SK-N-MC (cell line): Measurements from ENCODE around the gene SRCIN1.

ENCODE experiments used
- DNase-seq: peaks from one replicate; pipeline ENCODE4 v3.0.0-alpha.2; 2011; ENCODE audit warnings: low read depth, low spot score
- H3K27ac ChIP-seq: fragments of 200-600 bp; sonication (generic); 2 replicates; pipeline ENCODE4 v1.5.1; 2016; ENCODE audit warnings: mixed run types
- H3K36me3 ChIP-seq: fragments of 200-600 bp; sonication (generic); 2 replicates; pipeline ENCODE4 v1.6.1; 2017; ENCODE audit warnings: antibody characterized with exemption, low read length, mixed read lengths; ENCODE audit not compliant: insufficient read depth
- H3K4me3 ChIP-seq: fragments of 200-600 bp; sonication (generic); 2 replicates; pipeline ENCODE4 v1.5.1; 2016
- H3K9ac ChIP-seq: fragments of 200-600 bp; sonication (generic); 2 replicates; pipeline ENCODE4 v1.8.0; 2017; ENCODE audit warnings: mixed run types, mixed read lengths; ENCODE audit not compliant: insufficient read length
- H3K9me3 ChIP-seq: fragments of 200-600 bp; sonication (generic); 2 replicates; pipeline ENCODE4 v1.6.1; 2017; ENCODE audit warnings: low read depth, mild to moderate bottlenecking, antibody characterized with exemption, low read length, moderate library complexity, mixed read lengths
- EZH2 ChIP-seq: fragments of 200-600 bp; sonication (generic); IDR thresholded peaks from one replicate; pipeline ENCODE4 v1.6.1; 2017; ENCODE audit warnings: antibody characterized with exemption
- FOXP2 ChIP-seq: optimal IDR thresholded peaks from 2 replicates; pipeline ENCODE3; 2011; ENCODE audit warnings: mild to moderate bottlenecking, moderate library complexity; ENCODE audit not compliant: insufficient read depth; ENCODE audit errors: extremely low read length, control extremely low read depth
- POLR2AphosphoS5 ChIP-seq: IDR thresholded peaks from 2 replicates; pipeline ENCODE4 v1.6.1; 2012; ENCODE audit warnings: mild to moderate bottlenecking, low read depth, low read length, borderline replicate concordance

SRCIN1 gene

GRCh38 chr17:38565853-38566665, 39.7 kb downstream of the SRCIN1 start:
- Histone ChIP-seq H3K9ac (no peak overlapping the region), H3K4me3 (no peak overlapping the region), H3K27ac (no peak overlapping the region), H3K36me3 (no peaks in the 10 kb centered on the region), H3K9me3 (no peaks in the 10 kb centered on the region)
- TF ChIP-seq EZH2 (no peak), POLR2AphosphoS5 (no peak), FOXP2 (no peak)
- DNase-seq: no peak

GRCh38 chr17:38564869-38565268, 40.9 kb downstream of the SRCIN1 start:
- H3K36me3 ChIP-seq: no peaks in the 10 kb centered on the region
- TF ChIP-seq POLR2AphosphoS5: no peak
- TF ChIP-seq EZH2: no peak
- no peak for TF ChIP-seq FOXP2
- no peak overlapping the region for H3K4me3 ChIP-seq
- H3K27ac ChIP-seq: no peak overlapping the region
- H3K9me3 ChIP-seq: no peaks in the 10 kb centered on the region
- no peak overlapping the region for H3K9ac ChIP-seq
- no peak for DNase-seq

GRCh38 chr17:38564254-38564837, 41.4 kb downstream of the SRCIN1 start:
- no peak for TF ChIP-seq POLR2AphosphoS5
- TF ChIP-seq EZH2: no peak
- TF ChIP-seq FOXP2: no peak
- Histone ChIP-seq H3K27ac (no peak overlapping the region), H3K9me3 (no peaks in the 10 kb centered on the region), H3K9ac (no peak overlapping the region), H3K4me3 (no peak overlapping the region), H3K36me3 (no peaks in the 10 kb centered on the region)
- no peak for DNase-seq

- H3K9me3 ChIP-seq: no peaks in the 10 kb centered on the region
- no peak overlapping the region for H3K9ac ChIP-seq
- H3K36me3 ChIP-seq: no peaks in the 10 kb centered on the region
- DNase-seq: no peak
- no peak overlapping the region for H3K4me3 ChIP-seq
- TF ChIP-seq POLR2AphosphoS5: no peak
- no peak for TF ChIP-seq EZH2
- no peak for TF ChIP-seq FOXP2
- no peak overlapping the region for H3K27ac ChIP-seq
Measured at GRCh38 chr17:38563362-38564253, 42.1 kb downstream of the SRCIN1 start.

- no peaks in the 10 kb centered on the region for H3K9me3 ChIP-seq
- DNase-seq: no peak
- no peaks in the 10 kb centered on the region for H3K36me3 ChIP-seq
- TF ChIP-seq EZH2 (no peak), FOXP2 (no peak), POLR2AphosphoS5 (no peak)
- H3K27ac ChIP-seq: no peak overlapping the region
- no peak overlapping the region for H3K9ac ChIP-seq
- H3K4me3 ChIP-seq: no peak overlapping the region
Measured at GRCh38 chr17:38562903-38563302, 42.8 kb downstream of the SRCIN1 start.

- Histone ChIP-seq H3K27ac (no peak overlapping the region), H3K4me3 (no peak overlapping the region), H3K9me3 (no peaks in the 10 kb centered on the region), H3K9ac (no peak overlapping the region), H3K36me3 (no peaks in the 10 kb centered on the region)
- no peak for TF ChIP-seq FOXP2
- no peak for TF ChIP-seq POLR2AphosphoS5
- no peak for TF ChIP-seq EZH2
- DNase-seq: no peak
Measured at GRCh38 chr17:38562215-38562569, 43.6 kb downstream of the SRCIN1 start.

GRCh38 chr17:38561416-38562214, 44.1 kb downstream of the SRCIN1 start:
- no peaks in the 10 kb centered on the region for H3K9me3 ChIP-seq
- H3K36me3 ChIP-seq: no peaks in the 10 kb centered on the region
- H3K9ac ChIP-seq: no peak overlapping the region
- no peak for TF ChIP-seq FOXP2
- no peak for DNase-seq
- no peak overlapping the region for H3K4me3 ChIP-seq
- no peak overlapping the region for H3K27ac ChIP-seq
